Measurements from ENCODE around the gene PIK3CG. TPM values are rescaled to one million over a fixed set of nuclear protein-coding genes. Genes with fewer than 3 reads are reported as not detected.

Gene PIK3CG
- total RNA-seq, 2 donors from 2014 or later = 2.3 TPM

DNA sequence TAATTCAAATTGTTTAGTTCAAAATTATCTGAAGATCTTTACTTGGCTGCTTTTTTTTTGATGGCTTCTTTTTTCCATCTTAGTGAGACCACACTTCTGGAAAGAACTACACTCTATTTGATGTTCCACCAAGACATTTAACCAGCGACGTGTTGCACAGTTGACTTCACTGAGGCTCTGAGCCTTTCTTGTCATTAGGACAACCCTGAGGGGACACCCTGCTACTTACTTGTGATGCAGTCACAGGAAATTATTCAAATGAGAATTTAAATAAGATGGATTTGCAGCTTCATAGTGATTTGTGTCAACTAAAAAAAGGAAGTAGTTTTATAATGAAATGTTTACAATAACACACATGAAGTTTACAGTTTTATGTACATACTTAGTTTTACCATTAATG lies 25.6 kb upstream of the PIK3CG start:
- no peaks in the 10 kb centered on the region for H3K27me3 ChIP-seq
- no peak overlapping the region for H3K27ac ChIP-seq
- no peaks in the 10 kb centered on the region for H3K36me3 ChIP-seq
- TF ChIP-seq, protein P1, sequence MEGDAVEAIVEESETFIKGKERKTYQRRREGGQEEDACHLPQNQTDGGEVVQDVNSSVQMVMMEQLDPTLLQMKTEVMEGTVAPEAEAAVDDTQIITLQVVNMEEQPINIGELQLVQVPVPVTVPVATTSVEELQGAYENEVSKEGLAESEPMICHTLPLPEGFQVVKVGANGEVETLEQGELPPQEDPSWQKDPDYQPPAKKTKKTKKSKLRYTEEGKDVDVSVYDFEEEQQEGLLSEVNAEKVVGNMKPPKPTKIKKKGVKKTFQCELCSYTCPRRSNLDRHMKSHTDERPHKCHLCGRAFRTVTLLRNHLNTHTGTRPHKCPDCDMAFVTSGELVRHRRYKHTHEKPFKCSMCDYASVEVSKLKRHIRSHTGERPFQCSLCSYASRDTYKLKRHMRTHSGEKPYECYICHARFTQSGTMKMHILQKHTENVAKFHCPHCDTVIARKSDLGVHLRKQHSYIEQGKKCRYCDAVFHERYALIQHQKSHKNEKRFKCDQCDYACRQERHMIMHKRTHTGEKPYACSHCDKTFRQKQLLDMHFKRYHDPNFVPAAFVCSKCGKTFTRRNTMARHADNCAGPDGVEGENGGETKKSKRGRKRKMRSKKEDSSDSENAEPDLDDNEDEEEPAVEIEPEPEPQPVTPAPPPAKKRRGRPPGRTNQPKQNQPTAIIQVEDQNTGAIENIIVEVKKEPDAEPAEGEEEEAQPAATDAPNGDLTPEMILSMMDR (IDR thresholded peaks at IDR 0.05) = no peak
- intact Hi-C loops (cut with DNase I) = no loop called here
- no peaks in the 10 kb centered on the region for H3K9me3 ChIP-seq
- no peak overlapping the region for H3K4me3 ChIP-seq
- DNase-seq = no peak
- H3K4me1 ChIP-seq = no peaks in the 10 kb centered on the region
- H3K9ac ChIP-seq (ENCODE audit: low read depth in 2 of 2, low read length in 2 of 2) = no peak overlapping the region

DNA sequence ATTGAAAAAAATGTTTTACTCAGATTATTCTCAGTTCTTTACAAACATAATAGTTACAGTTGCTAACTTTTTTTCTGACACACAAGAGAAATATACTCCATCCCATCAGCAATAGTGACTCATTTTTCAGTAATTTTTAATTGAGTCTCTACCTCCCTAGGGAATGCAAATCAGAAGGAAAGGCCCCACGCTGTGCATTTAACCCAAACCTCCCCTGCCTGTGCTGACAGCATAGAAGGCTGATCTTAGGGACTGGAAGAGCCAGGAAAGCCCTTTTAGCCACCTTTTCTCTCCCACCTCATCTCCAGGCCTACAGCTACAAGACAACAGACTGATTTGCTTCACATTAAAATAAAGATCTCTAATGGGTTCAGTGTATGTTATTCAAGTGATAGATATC lies 24.7 kb upstream of the PIK3CG start:
- TF ChIP-seq, protein P1 (IDR thresholded peaks at IDR 0.05) = no peak
- H3K4me3 ChIP-seq = no peak overlapping the region
- H3K27ac ChIP-seq = no peak overlapping the region
- H3K27me3 ChIP-seq = no peaks in the 10 kb centered on the region
- intact Hi-C loops (cut with DNase I) = no loop called here
- H3K4me1 ChIP-seq = no peaks in the 10 kb centered on the region
- no peaks in the 10 kb centered on the region for H3K9me3 ChIP-seq
- H3K9ac ChIP-seq (ENCODE audit: low read depth in 2 of 2, low read length in 2 of 2) = no peak overlapping the region
- DNase-seq = no peak
- no peaks in the 10 kb centered on the region for H3K36me3 ChIP-seq

DNA sequence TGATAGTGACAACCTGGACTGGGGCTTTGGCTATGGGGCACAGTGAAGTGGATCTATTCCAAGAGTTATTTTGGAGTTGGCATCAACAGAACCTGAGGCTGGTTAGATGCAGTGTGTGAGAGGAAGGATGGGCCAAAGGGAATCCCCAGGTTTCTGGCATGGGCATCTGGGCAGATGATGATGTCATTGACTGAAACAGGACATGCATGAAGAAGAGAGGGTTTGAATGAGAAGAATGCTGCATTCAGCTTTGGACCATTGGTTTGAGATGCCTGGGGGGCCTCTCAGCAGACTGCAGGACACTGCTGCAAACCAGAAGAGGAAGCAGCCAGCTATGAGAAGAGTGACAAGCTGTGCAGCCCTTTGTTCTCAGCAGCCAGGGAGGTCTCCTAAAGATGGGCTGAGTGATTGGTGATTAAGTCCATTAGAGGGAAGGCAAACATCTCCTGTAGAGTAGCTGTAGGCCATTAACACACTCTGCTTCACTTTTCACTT lies 23.1 kb upstream of the PIK3CG start:
- H3K9ac ChIP-seq (ENCODE audit: low read depth in 2 of 2, low read length in 2 of 2) = no peak overlapping the region
- no peak for DNase-seq
- no peaks in the 10 kb centered on the region for H3K27me3 ChIP-seq
- H3K4me1 ChIP-seq = no peaks in the 10 kb centered on the region
- H3K36me3 ChIP-seq = no peaks in the 10 kb centered on the region
- H3K9me3 ChIP-seq = no peaks in the 10 kb centered on the region
- intact Hi-C loops (cut with DNase I) = no loop called here
- no peak overlapping the region for H3K4me3 ChIP-seq
- TF ChIP-seq, protein P1 (IDR thresholded peaks at IDR 0.05) = no peak
- H3K27ac ChIP-seq = no peak overlapping the region

DNA sequence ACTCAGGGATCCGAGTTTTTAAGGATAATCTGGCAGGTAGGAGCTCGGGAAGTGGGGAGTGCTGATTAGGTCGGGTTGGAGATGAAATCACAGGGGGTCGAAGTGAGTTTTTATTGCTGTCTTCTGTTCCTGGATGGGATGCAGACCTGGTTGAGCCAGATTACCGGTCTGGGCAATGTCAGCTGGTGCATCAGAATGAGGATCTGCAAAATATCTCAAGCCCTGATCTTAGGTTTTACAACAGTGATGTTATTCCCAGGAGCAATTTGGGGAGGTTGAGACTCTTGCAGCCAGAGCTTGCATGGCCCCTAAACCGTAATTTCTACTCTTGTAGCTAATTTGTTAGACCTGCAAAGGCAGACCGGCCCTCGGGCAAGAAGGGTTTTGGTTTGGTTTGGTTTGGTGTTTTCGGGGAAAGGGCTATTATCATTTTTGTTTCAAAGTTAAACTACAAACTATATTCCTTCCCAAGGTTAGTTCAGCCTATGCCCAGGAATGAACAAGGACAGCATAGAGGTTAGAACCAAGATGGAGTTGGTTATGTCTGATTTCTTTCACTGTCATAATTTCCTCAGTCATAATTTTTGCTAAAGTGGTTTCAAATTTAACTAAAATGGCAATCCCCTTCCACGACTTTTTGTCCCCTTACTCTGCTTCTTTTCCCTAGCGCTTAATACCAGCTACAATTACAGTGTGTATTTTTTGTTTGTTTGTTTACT lies 20.6 kb upstream of the PIK3CG start:
- Histone ChIP-seq H3K4me1 (no peaks in the 10 kb centered on the region), H3K27ac (no peak overlapping the region), H3K4me3 (no peak overlapping the region), H3K9ac (ENCODE audit: low read depth in 2 of 2, low read length in 2 of 2) (no peak overlapping the region), H3K27me3 (no peaks in the 10 kb centered on the region), H3K36me3 (no peaks in the 10 kb centered on the region), H3K9me3 (no peaks in the 10 kb centered on the region)
- intact Hi-C loops (cut with DNase I) = no loop called here
- TF ChIP-seq, protein P1 (IDR thresholded peaks at IDR 0.05) = no peak
- DNase-seq = no peak

- Histone ChIP-seq H3K4me3 (no peak overlapping the region), H3K9me3 (no peaks in the 10 kb centered on the region), H3K27ac (no peak overlapping the region), H3K4me1 (no peaks in the 10 kb centered on the region), H3K27me3 (no peaks in the 10 kb centered on the region), H3K9ac (ENCODE audit: low read depth in 2 of 2, low read length in 2 of 2) (no peak overlapping the region), H3K36me3 (no peaks in the 10 kb centered on the region)
- TF ChIP-seq, protein P1 (IDR thresholded peaks at IDR 0.05) = no peak
- intact Hi-C loops (cut with DNase I) = no loop called here
- DNase-seq = no peak
These were observed 17.0 kb upstream of the PIK3CG start for GRCh38 chr7:106848049-106848448.

Data from colonic mucosa (tissue), 4 donors.